Measurements from ENCODE around the gene OR1E2.
"Not testable (repeated sequence)": the region's sequence is repeated elsewhere in the genome, so short reads cannot be mapped to it uniquely, and the experiment has no call there.

OR1E2 gene

GRCh38 chr17:3433741-3434140, at the start of gene OR1E2:
Gene OR1E2 (minus strand): TSS chr17:3433841. CDS start chr17:3433841, 0 bp downstream.
- DNase-seq: no peak

GRCh38 chr17:3482852-3483251, 49.2 kb upstream of the OR1E2 start:
- DNase-seq: no peak

GRCh38 chr17:3479988-3480387, 46.3 kb upstream of the OR1E2 start:
- no peak for DNase-seq

GRCh38 chr17:3475812-3476610, 42.4 kb upstream of the OR1E2 start, which contains the start of gene ASPA:
Gene ASPA (plus strand): TSS chr17:3475997. CDS start chr17:3476160, 163 bp downstream.
- DNase-seq: no peak

GRCh38 chr17:3475251-3475685, 41.6 kb upstream of the OR1E2 start:
- DNase-seq: no peak

GRCh38 chr17:3474212-3474611, 40.6 kb upstream of the OR1E2 start:
- DNase-seq: no peak

GRCh38 chr17:3472137-3472536, 38.5 kb upstream of the OR1E2 start:
- DNase-seq: no peak

GRCh38 chr17:3471599-3471998, 38.0 kb upstream of the OR1E2 start, which contains the start of gene SPATA22:
Gene SPATA22 (minus strand): TSS chr17:3471819. CDS start chr17:3469325, 2,494 bp downstream.
- DNase-seq: no peak

- DNase-seq: no peak
Observed at GRCh38 chr17:3469529-3469928, 35.9 kb upstream of the OR1E2 start.

GRCh38 chr17:3466355-3466754, 32.7 kb upstream of the OR1E2 start:
- DNase-seq: not testable (repeated sequence)

- DNase-seq: no peak
Observed at GRCh38 chr17:3448059-3448665, 14.5 kb upstream of the OR1E2 start.

- no peak for DNase-seq
Observed at GRCh38 chr17:3447625-3448024, 14.0 kb upstream of the OR1E2 start.

- no peak for DNase-seq
Observed at GRCh38 chr17:3440451-3440850, 6.8 kb upstream of the OR1E2 start.

- DNase-seq: no peak
Observed at GRCh38 chr17:3438368-3438767, 4.7 kb upstream of the OR1E2 start.

GRCh38 chr17:3433215-3433614, 426 bp downstream of the OR1E2 start:
- DNase-seq: not testable (repeated sequence)

- DNase-seq: no peak
Observed at GRCh38 chr17:3418222-3418621, 15.4 kb downstream of the OR1E2 start.

- DNase-seq: no peak
Observed at GRCh38 chr17:3415610-3416009, 18.0 kb downstream of the OR1E2 start.

GRCh38 chr17:3412216-3412615, 21.4 kb downstream of the OR1E2 start:
- not testable (repeated sequence) for DNase-seq

GRCh38 chr17:3411070-3411469, 22.6 kb downstream of the OR1E2 start, which contains the start of gene OR3A3:
Gene OR3A3 (plus strand): TSS chr17:3411370.
- DNase-seq: no peak

- not testable (repeated sequence) for DNase-seq
Observed at GRCh38 chr17:3403856-3404255, 29.8 kb downstream of the OR1E2 start.

GRCh38 chr17:3401786-3402185, 31.9 kb downstream of the OR1E2 start:
- DNase-seq: no peak

GRCh38 chr17:3400055-3400454, 33.6 kb downstream of the OR1E2 start:
- no peak for DNase-seq

- no peak for DNase-seq
Observed at GRCh38 chr17:3398310-3398709, 35.3 kb downstream of the OR1E2 start, which contains the start of gene OR1E1. Gene OR1E1 (minus strand): TSS chr17:3398410. CDS start chr17:3398410, 0 bp downstream.

GRCh38 chr17:3397801-3398200, 35.8 kb downstream of the OR1E2 start:
- DNase-seq: not testable (repeated sequence)

All from cortex of kidney (tissue), 1 donor.